HEK293T (cell line): ENCODE results near the gene FAM168B.

Source experiments
- BHLHE40 ChIP-seq: fragments of 450-650 bp; IDR thresholded peaks from 2 replicates; pipeline ENCODE4 v1.6.1; 2016; ENCODE audit warnings: mild to moderate bottlenecking, moderate library complexity, borderline replicate concordance
- CTBP1 ChIP-seq: fragments of 450-650 bp; IDR thresholded peaks from 2 replicates; pipeline ENCODE4 v1.6.1; 2016; ENCODE audit warnings: borderline replicate concordance
- ELF4 ChIP-seq: fragments of 450-650 bp; IDR thresholded peaks from 2 replicates; pipeline ENCODE4 v1.6.1; 2017; ENCODE audit warnings: antibody characterized with exemption
- FOXK2 ChIP-seq: fragments of 450-650 bp; IDR thresholded peaks from 2 replicates; pipeline ENCODE4 v1.6.1; 2016; ENCODE audit warnings: mild to moderate bottlenecking
- FOXM1 ChIP-seq: fragments of 450-650 bp; IDR thresholded peaks from 2 replicates; pipeline ENCODE4 v1.6.1; 2017; ENCODE audit warnings: mild to moderate bottlenecking, borderline replicate concordance
- HDGF ChIP-seq: fragments of 450-650 bp; IDR thresholded peaks from 2 replicates; pipeline ENCODE4 v1.6.1; 2017; ENCODE audit warnings: antibody characterized with exemption, borderline replicate concordance
- L3MBTL2 ChIP-seq: fragments of 450-650 bp; conservative IDR thresholded peaks from 2 replicates; pipeline ENCODE4 v1.6.1; 2016; ENCODE audit warnings: mild to moderate bottlenecking
- SP1 ChIP-seq: fragments of 450-650 bp; IDR thresholded peaks from 2 replicates; pipeline ENCODE4 v1.6.1; 2017
- TARDBP ChIP-seq: fragments of 450-650 bp; IDR thresholded peaks from 2 replicates; pipeline ENCODE4 v1.6.1; 2016
- ZNF384 ChIP-seq: fragments of 450-650 bp; IDR thresholded peaks from 2 replicates; pipeline ENCODE4 v1.6.1; 2016

DNA sequence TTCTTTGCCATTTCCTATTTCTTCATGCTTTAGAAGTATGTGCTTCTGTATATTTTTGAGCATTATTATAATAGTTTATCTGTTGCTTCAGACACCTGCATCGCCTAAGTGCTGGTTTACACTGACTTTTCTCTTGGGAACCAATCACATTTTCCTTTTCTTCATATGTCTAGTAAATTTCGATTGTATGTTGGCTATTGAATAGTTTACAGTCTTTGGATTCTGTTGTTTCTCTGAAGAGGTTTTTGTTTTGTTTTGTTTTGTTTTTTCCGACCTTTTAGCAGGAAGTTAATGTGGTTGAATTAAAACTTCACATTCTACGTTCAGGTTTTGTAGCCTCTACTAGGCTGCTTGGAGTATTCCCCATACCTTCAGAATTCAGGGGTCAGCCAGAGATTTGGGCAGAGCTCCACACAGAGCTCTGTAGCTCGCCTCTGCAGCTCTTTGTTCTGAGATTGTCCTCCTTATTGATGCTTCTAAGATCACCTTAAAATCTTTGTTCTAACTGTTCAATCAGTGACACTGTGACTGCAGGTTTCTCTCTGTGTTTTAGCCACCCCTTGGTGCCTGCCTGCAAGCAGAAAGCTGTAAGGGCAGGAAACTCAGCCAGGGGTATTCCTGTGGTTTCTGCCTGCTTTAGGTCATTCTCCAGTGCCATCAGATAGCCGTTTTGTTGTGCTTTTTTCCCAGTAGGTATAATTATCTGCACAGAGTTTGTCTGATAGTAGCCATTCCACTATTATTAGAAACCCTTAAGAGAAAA, 83.4 kb downstream of the FAM168B start:
- TF ChIP-seq L3MBTL2 (no peak), ZNF384 (no peak), FOXK2 (no peak), ELF4 (no peak), CTBP1 (no peak), SP1 (no peak), TARDBP (no peak), FOXM1 (no peak), BHLHE40 (no peak), HDGF (no peak)
